MM.1S (cell line): ENCODE data around the gene CYP4A22.

Source experiments
- DNase-seq: peaks from one replicate; pipeline ENCODE4 v3.0.0-alpha.2; 2015
- H2AFZ ChIP-seq: fragments of 300-600 bp; sonication (generic); 2 replicates; pipeline ENCODE4 v1.6.0; 2016; ENCODE audit warnings: antibody characterized with exemption, low read length
- H3F3A ChIP-seq: fragments of 300-600 bp; sonication (generic); 2 replicates; pipeline ENCODE4 v1.6.1; 2016; ENCODE audit warnings: mild to moderate bottlenecking, antibody characterized with exemption, low read length, moderate library complexity, mixed read lengths; ENCODE audit not compliant: insufficient read depth
- H3K27ac ChIP-seq: fragments of 300-600 bp; sonication (generic); 2 replicates; pipeline ENCODE4 v1.5.1; 2016; ENCODE audit warnings: mild to moderate bottlenecking, low read length
- H3K27me3 ChIP-seq: fragments of 300-600 bp; sonication (generic); replicated peaks from 2 replicates; pipeline ENCODE4 v1.6.0; 2016; ENCODE audit warnings: low read length; ENCODE audit not compliant: insufficient read depth
- H3K36me3 ChIP-seq: fragments of 300-600 bp; sonication (generic); replicated peaks from 2 replicates; pipeline ENCODE4 v1.6.1; 2016; ENCODE audit warnings: mild to moderate bottlenecking, low read length, mixed read lengths; ENCODE audit not compliant: insufficient read depth
- H3K4me1 ChIP-seq: fragments of 300-600 bp; sonication (generic); 2 replicates; pipeline ENCODE4 v1.6.1; 2016; ENCODE audit warnings: low read length, mixed read lengths
- H3K4me2 ChIP-seq: fragments of 300-600 bp; sonication (generic); 2 replicates; pipeline ENCODE4 v1.6.0; 2016; ENCODE audit warnings: low read depth, low read length
- H3K4me3 ChIP-seq: fragments of 300-600 bp; sonication (generic); 2 replicates; pipeline ENCODE4 v1.5.1; 2016; ENCODE audit warnings: low read length, mixed read lengths
- H3K79me2 ChIP-seq: fragments of 300-600 bp; sonication (generic); 2 replicates; pipeline ENCODE4 v1.6.1; 2016; ENCODE audit warnings: mixed run types, low read length, mixed read lengths
- H3K9ac ChIP-seq: fragments of 300-600 bp; sonication (generic); 2 replicates; pipeline ENCODE4 v1.6.1; 2016; ENCODE audit warnings: low read length, mixed read lengths
- H3K9me2 ChIP-seq: fragments of 300-600 bp; sonication (generic); replicated peaks from 2 replicates; pipeline ENCODE4 v1.6.1; 2016; ENCODE audit warnings: mild to moderate bottlenecking, low read length, mixed read lengths; ENCODE audit not compliant: insufficient read depth
- H3K9me3 ChIP-seq: fragments of 300-600 bp; sonication (generic); replicated peaks from 2 replicates; pipeline ENCODE4 v1.6.1; 2016; ENCODE audit warnings: mild to moderate bottlenecking, low read length, mixed read lengths; ENCODE audit not compliant: insufficient read depth
- H4K20me1 ChIP-seq: fragments of 300-600 bp; sonication (generic); 2 replicates; pipeline ENCODE4 v1.6.1; 2016; ENCODE audit warnings: mild to moderate bottlenecking, low read length, moderate library complexity, mixed read lengths; ENCODE audit not compliant: insufficient read depth
- CTCF ChIP-seq: fragments of 300-600 bp; sonication (generic); IDR thresholded peaks from 2 replicates; pipeline ENCODE4 v1.5.1; 2016; ENCODE audit warnings: antibody characterized with exemption, low read length, mixed read lengths
- EZH2 ChIP-seq: fragments of 300-600 bp; sonication (generic); optimal IDR thresholded peaks from 2 replicates; pipeline ENCODE3; 2017; ENCODE audit warnings: low read depth, mild to moderate bottlenecking, antibody characterized with exemption, low read length, mixed read lengths
- EZH2phosphoT487 ChIP-seq: fragments of 300-600 bp; sonication (generic); IDR thresholded peaks from 2 replicates; pipeline ENCODE4 v1.6.1; 2018; ENCODE audit warnings: antibody characterized with exemption, low read length

The CYP4A22 gene

GRCh38 chr1:47174656-47175020, 37.4 kb downstream of the CYP4A22 start:
- Histone ChIP-seq H3F3A (no peaks in the 10 kb centered on the region), H2AFZ (no peak overlapping the region), H3K79me2 (no peaks in the 10 kb centered on the region), H3K27ac (no peak overlapping the region), H3K9me2 (no peaks in the 10 kb centered on the region), H3K36me3 (no peaks in the 10 kb centered on the region), H3K4me3 (no peak overlapping the region), H3K9me3 (no peaks in the 10 kb centered on the region), H4K20me1 (no peaks in the 10 kb centered on the region), H3K27me3 (0 out of 2 replicates have a peak, but pooled peaks cover 3% of the 10 kb centered on the region), H3K4me2 (no peak overlapping the region), H3K9ac (no peak overlapping the region), H3K4me1 (no peaks in the 10 kb centered on the region)
- TF ChIP-seq CTCF (no peak), EZH2phosphoT487 (no peak), EZH2 (no peak)
- DNase-seq: no peak

GRCh38 chr1:47175227-47175934, 38.1 kb downstream of the CYP4A22 start:
- no peak overlapping the region for H3K4me2 ChIP-seq
- no peaks in the 10 kb centered on the region for H3K9me2 ChIP-seq
- peaks cover 10% of the 10 kb centered on the region; the same call in 1 of the 2 replicates for H3K27me3 ChIP-seq
- no peaks in the 10 kb centered on the region for H3K4me1 ChIP-seq
- no peaks in the 10 kb centered on the region for H3K9me3 ChIP-seq
- H3K27ac ChIP-seq: no peak overlapping the region
- H3K36me3 ChIP-seq: no peaks in the 10 kb centered on the region
- TF ChIP-seq EZH2 (no peak), CTCF (peak; percentile 90)
- H3K4me3 ChIP-seq: no peak overlapping the region
- H3K9ac ChIP-seq: no peak overlapping the region
- no peaks in the 10 kb centered on the region for H4K20me1 ChIP-seq
- no peaks in the 10 kb centered on the region for H3F3A ChIP-seq
- peak; percentile 51 for DNase-seq
- no peaks in the 10 kb centered on the region for H3K79me2 ChIP-seq
- no peak overlapping the region for H2AFZ ChIP-seq

- Histone ChIP-seq H3K9me2 (no peaks in the 10 kb centered on the region), H4K20me1 (no peaks in the 10 kb centered on the region), H2AFZ (no peak overlapping the region), H3K79me2 (no peaks in the 10 kb centered on the region), H3K9ac (no peak overlapping the region), H3K27ac (no peak overlapping the region), H3F3A (no peaks in the 10 kb centered on the region), H3K4me3 (no peak overlapping the region), H3K4me2 (no peak overlapping the region), H3K36me3 (no peaks in the 10 kb centered on the region), H3K4me1 (no peaks in the 10 kb centered on the region), H3K9me3 (no peaks in the 10 kb centered on the region), H3K27me3 (peaks cover 27% of the 10 kb centered on the region; the same call in 1 of the 2 replicates)
- no peak for DNase-seq
- TF ChIP-seq CTCF (no peak), EZH2phosphoT487 (no peak), EZH2 (no peak)
Observed at GRCh38 chr1:47178020-47178419, 40.8 kb downstream of the CYP4A22 start.
